Tibial nerve (tissue), 4 donors: ENCODE data around the gene CXCR4. TPM values are rescaled to one million over a fixed set of nuclear protein-coding genes. Genes with fewer than 3 reads are reported as not detected.

Experiments used
- DNase-seq, 2 donors: peaks; one replicate each; pipeline ENCODE4 v3.0.0-alpha.2; 2019; ENCODE audit warnings: low spot score in 2 of 2
- H3K27ac ChIP-seq, 4 donors: fragments of 200-600 bp; sonication (generic) in 3 of 4; one replicate each; pipeline ENCODE4 v1.5.1; 2017 to 2019; ENCODE audit warnings: mild to moderate bottlenecking in 1 of 4
- H3K27me3 ChIP-seq, 2 donors: fragments of 200-600 bp; sonication (generic) in 1 of 2; one replicate each; pipeline versions ENCODE4 v1.5.1 to v1.6.0; 2017 to 2019
- H3K36me3 ChIP-seq, 3 donors: fragments of 200-600 bp; sonication (generic); one replicate each; pipeline ENCODE4 v1.5.1; 2018 to 2019
- H3K4me1 ChIP-seq, 4 donors: fragments of 200-600 bp; sonication (generic) in 3 of 4; one replicate each; pipeline ENCODE4 v1.5.1; 2017 to 2019
- H3K4me3 ChIP-seq, 4 donors: fragments of 200-600 bp; sonication (generic) in 3 of 4; one replicate each; pipeline ENCODE4 v1.5.1; 2017 to 2019; ENCODE audit warnings: mild to moderate bottlenecking in 1 of 4, moderate library complexity in 1 of 4
- H3K9me3 ChIP-seq, 4 donors: fragments of 200-600 bp; sonication (generic) in 3 of 4; one replicate each; pipeline ENCODE4 v1.5.1; 2017 to 2019
- CTCF ChIP-seq, 5 experiments: fragments of 200-600 bp in 3 of 5; fragments of 450-650 bp in 2 of 5; sonication (generic) in 3 of 5; IDR thresholded peaks; one replicate each; pipeline ENCODE4 v1.5.1; 2016 to 2019; ENCODE audit warnings: antibody characterized with exemption in 5 of 5, mild to moderate bottlenecking in 3 of 5, moderate library complexity in 2 of 5
- EP300 ChIP-seq, 2 donors: sonication (generic); formaldehyde crosslinking; IDR thresholded peaks; one replicate each; pipeline ENCODE4 v1.6.1; 2017; ENCODE audit warnings: antibody characterized with exemption in 2 of 2, mild to moderate bottlenecking in 1 of 2
- POLR2A ChIP-seq, 2 donors: fragments of 450-650 bp; IDR thresholded peaks; one replicate each; pipeline ENCODE4 v1.6.1; 2017; ENCODE audit warnings: antibody characterized with exemption in 2 of 2, mild to moderate bottlenecking in 2 of 2, moderate library complexity in 2 of 2
- WGBS, 2 donors: methylation state at CpG; one replicate each; pipeline ENCODE4 v1.1.5; 2018; 5-methylcytosine and 5-hydroxymethylcytosine counted together
- total RNA-seq, 4 donors: library from RNA; depleted of rRNA; stranded (reverse); fragments of >200 nt; gene quantifications; one replicate each; pipeline ENCODE4 v1.1.0, GENCODE V29; 2016

The CXCR4 gene
- total RNA-seq, 4 donors from 2014 or later = 21.3 to 38.5 (median 31.9) TPM

- Histone ChIP-seq H3K9me3 (no peaks in the 10 kb centered on the region), H3K36me3 (no peaks in the 10 kb centered on the region), H3K4me3 (no peak overlapping the region), H3K4me1 (peaks cover 0 to 56% (median 13%) of the 10 kb centered on the region in 4 donors), H3K27ac (peak overlapping the region; percentile 56 to 87 (median 71)), H3K27me3 (no peaks in the 10 kb centered on the region)
- DNase-seq = peak in 1 of 2 donors; percentile 43
- WGBS, 2 donors = 66 to 72% methylated on average over 8 of the region's 8 CpGs
- TF ChIP-seq EP300 (IDR thresholded peaks at IDR 0.05) = peak; percentile 84 to 87
- TF ChIP-seq POLR2A (IDR thresholded peaks at IDR 0.05) = no peak
- TF ChIP-seq CTCF (IDR thresholded peaks at IDR 0.05) = no peak
Measured at GRCh38 chr2:136135921-136136906, 18.3 kb upstream of the CXCR4 start.

GRCh38 chr2:136135462-136135861, 17.5 kb upstream of the CXCR4 start:
- Histone ChIP-seq H3K9me3 (no peaks in the 10 kb centered on the region), H3K4me1 (peaks cover 0 to 56% (median 13%) of the 10 kb centered on the region in 4 donors), H3K27ac (peak overlapping the region in 3 of 4 donors; percentile 60 to 87 (median 82)), H3K4me3 (no peak overlapping the region), H3K36me3 (no peaks in the 10 kb centered on the region), H3K27me3 (no peaks in the 10 kb centered on the region)
- no peak for DNase-seq
- no peak for TF ChIP-seq CTCF (IDR thresholded peaks at IDR 0.05)
- TF ChIP-seq EP300 (IDR thresholded peaks at IDR 0.05) = no peak
- no peak for TF ChIP-seq POLR2A (IDR thresholded peaks at IDR 0.05)

GRCh38 chr2:136134126-136134525, 16.2 kb upstream of the CXCR4 start:
- Histone ChIP-seq H3K36me3 (no peaks in the 10 kb centered on the region), H3K9me3 (no peaks in the 10 kb centered on the region), H3K4me1 (peaks cover 0 to 53% (median 13%) of the 10 kb centered on the region in 4 donors), H3K27me3 (no peaks in the 10 kb centered on the region), H3K4me3 (no peak overlapping the region), H3K27ac (peak overlapping the region in 1 of 4 donors; percentile 87)
- 64 to 81% methylated on average over 2 of the region's 2 CpGs for WGBS, 2 donors
- no peak for DNase-seq
- TF ChIP-seq POLR2A (IDR thresholded peaks at IDR 0.05) = no peak
- TF ChIP-seq CTCF (IDR thresholded peaks at IDR 0.05) = no peak
- TF ChIP-seq EP300 (IDR thresholded peaks at IDR 0.05) = no peak

- Histone ChIP-seq H3K4me1 (peaks cover 0 to 49% (median 13%) of the 10 kb centered on the region in 4 donors), H3K27me3 (no peaks in the 10 kb centered on the region), H3K36me3 (no peaks in the 10 kb centered on the region), H3K27ac (peak overlapping the region in 1 of 4 donors; percentile 87), H3K4me3 (no peak overlapping the region), H3K9me3 (no peaks in the 10 kb centered on the region)
- TF ChIP-seq EP300 (IDR thresholded peaks at IDR 0.05) (no peak), POLR2A (IDR thresholded peaks at IDR 0.05) (no peak), CTCF (IDR thresholded peaks at IDR 0.05) (no peak)
- no peak for DNase-seq
- WGBS, 2 donors = 94 to 95% methylated on average over 5 of the region's 5 CpGs
Measured at GRCh38 chr2:136133586-136133985, 15.6 kb upstream of the CXCR4 start.

- 100% methylated on average over 1 of the region's 1 CpG; no CpG with 5 or more reads in 1 of the 2 donors for WGBS, 2 donors
- H3K27ac ChIP-seq = peak overlapping the region in 1 of 4 donors; percentile 87
- TF ChIP-seq POLR2A (IDR thresholded peaks at IDR 0.05) (no peak), CTCF (IDR thresholded peaks at IDR 0.05) (no peak), EP300 (IDR thresholded peaks at IDR 0.05) (no peak)
Measured at GRCh38 chr2:136133176-136133575, 15.2 kb upstream of the CXCR4 start.

More at GRCh38 chr2:136133176-136133575, 15.2 kb upstream of the CXCR4 start:
- Histone ChIP-seq H3K36me3 (no peaks in the 10 kb centered on the region), H3K4me1 (peaks cover 0 to 45% (median 13%) of the 10 kb centered on the region in 4 donors), H3K9me3 (no peaks in the 10 kb centered on the region), H3K4me3 (no peak overlapping the region), H3K27me3 (no peaks in the 10 kb centered on the region)
- DNase-seq = no peak
